Measurements from ENCODE around the gene COL8A2.
A peak's percentile ranks its signal among the peaks of the same experiment; 100 is the strongest.
"Not testable (repeated sequence)": the region's sequence is repeated elsewhere in the genome, so short reads cannot be mapped to it uniquely, and the experiment has no call there.

COL8A2 gene

DNA sequence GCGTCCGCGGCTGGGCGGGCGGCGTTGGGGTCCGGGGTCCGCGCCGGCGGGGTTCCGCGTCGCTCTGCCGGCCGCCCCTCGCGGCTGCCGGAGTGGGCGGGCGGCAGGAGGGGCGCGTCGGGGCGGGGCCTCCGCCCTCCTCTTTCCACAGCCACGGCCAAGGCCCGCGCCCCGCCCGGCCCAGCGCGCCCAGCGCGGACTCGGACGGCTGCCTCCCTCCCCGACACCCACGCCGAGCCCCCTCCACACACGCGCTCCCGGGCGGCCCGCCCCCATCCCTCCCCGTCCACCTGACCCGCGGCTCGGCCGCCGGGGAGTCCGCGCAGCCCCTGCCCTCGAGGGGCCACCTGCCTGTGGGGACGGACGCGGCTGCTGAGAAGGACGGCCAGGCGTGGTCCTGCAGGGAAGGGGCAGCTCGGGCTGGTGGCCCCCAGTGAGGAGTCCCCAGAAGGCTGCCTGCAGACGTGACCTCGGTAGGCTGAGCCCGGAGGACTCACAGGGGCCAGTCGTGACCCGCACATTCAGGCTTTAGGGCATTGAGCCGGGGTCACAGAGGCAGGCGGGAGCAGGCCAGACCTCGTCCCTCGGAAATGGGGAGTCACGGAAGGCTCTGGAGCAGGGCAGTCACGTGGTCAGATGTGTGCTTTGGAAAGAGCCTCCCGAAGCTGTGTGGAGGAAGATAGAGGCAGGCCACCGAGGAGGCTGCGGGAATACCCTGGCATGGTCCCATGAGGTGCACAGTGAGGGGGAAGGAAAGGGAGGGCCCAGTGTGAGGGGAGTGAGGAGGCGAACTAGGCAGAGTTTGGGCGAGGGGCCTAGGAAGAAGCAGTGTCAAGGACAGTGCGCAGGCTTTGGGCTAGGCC lies at the start of gene COL8A2:
TSS of gene COL8A2 (minus strand) at position 94 of the 863 bp plus-strand sequence. CDS start 24,980 bp downstream, outside the sequence.
- no peak for DNase-seq (ENCODE audit: low read depth in 1 of 2, low spot score in 1 of 2)

DNA sequence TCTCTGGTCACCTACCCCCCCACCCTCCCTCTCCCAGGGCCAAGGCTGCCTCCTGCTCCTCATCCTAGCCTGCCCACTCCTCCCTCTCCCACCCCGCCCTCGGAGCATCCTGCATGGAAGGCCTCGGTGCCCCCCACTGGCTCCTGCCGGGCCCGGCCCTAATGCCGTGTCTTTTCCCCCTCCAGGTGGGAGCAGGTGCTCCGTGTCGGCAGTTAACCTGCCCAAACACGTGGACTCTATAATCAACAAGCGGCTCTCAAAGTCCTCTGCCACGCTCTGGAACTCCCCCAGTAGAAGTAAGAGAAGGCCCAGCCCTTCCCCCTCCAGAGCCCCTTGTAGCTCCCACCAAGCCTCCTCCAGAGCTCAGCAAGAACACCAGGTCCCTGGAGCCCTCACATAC lies 49.7 kb upstream of the COL8A2 start:
- DNase-seq (ENCODE audit: low read depth in 1 of 2, low spot score in 1 of 2), result no peak

DNA sequence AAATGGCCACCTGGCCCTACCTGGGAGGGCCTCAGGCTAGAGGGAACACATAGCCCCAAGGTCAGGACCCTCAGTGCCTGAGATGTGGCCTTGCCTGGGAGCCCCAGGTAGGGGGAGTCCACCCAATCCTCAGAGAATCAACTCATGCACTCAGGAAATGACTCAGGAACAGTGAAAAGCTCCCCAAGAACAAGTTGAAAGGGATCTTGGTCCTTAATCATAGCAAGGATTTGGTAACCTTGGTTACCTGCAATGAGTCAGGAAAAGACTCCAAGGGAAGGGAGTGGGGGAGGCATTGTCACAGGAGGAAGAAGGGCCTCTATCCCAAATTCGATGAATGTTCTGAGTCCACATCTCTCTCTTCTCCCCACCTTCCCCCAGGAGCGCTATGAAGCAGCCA lies 48.0 kb upstream of the COL8A2 start:
- no peak for DNase-seq (ENCODE audit: low read depth in 1 of 2, low spot score in 1 of 2)

DNA sequence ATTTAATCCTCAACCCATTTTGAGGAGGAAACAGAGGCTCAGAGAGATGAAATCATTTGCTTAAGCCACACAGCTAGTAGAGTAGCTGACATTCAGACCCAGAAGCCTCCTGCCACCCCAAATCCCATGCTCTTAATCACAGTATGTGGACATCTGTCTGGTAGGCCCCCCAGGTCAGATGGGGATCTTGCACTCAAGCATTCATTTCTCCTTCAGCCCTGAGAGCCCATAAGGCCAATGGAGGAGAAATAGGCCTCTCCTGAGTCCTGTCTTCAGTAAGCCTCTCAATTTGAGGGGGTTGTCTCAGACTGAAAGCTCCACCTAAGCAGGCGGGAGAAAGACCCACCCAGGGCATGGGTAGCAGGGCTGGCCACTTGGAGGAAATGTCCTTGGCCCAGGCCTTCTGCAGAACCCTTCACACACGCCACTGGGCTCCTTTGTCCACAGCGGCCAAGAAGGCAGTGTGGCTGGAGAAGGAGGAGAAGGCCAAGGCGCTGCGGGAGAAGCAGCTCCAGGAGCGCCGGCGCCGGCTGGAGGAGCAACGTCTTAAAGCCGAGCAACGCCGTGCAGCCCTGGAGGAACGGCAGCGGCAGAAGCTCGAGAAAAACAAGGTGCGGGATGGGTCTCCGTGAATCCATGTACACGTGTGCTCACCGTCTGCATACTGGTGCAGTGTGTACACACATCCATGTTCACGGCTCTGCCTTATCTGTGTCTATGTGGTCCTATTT lies 47.2 kb upstream of the COL8A2 start:
- no peak for DNase-seq (ENCODE audit: low read depth in 1 of 2, low spot score in 1 of 2)

DNA sequence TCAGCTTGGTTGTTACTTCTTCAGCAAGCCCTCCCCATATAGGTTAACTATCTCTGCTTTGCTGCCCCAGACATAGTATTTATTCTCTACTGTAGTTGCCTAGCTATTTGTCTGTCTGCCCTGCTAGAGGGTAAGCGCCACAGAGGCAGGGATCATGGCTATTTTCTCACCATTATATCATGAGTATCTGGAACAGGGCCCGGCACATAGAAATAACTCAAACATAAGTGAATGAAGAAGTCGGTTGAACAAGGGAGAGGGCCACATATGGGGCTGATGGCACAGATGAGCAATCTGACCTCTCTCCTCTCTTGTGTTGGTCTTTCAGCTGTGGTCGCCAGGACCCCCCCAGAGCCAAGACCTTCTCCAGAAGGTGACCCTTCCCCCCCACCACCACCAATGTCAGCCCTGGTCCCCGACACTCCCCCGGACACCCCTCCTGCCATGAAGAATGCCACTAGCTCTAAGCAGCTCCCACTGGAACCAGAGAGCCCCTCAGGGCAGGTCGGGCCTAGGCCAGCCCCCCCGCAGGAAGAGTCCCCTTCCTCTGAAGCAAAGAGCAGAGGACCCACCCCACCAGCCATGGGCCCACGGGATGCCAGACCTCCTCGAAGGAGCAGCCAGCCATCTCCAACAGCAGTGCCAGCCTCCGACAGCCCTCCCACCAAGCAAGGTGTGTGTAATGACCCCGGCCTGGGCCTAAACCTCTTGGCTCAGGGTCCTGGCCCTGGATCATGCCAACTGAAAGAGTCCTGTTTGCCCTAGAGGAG lies 45.8 kb upstream of the COL8A2 start:
- DNase-seq (ENCODE audit: low read depth in 1 of 2, low spot score in 1 of 2), result no peak

DNA sequence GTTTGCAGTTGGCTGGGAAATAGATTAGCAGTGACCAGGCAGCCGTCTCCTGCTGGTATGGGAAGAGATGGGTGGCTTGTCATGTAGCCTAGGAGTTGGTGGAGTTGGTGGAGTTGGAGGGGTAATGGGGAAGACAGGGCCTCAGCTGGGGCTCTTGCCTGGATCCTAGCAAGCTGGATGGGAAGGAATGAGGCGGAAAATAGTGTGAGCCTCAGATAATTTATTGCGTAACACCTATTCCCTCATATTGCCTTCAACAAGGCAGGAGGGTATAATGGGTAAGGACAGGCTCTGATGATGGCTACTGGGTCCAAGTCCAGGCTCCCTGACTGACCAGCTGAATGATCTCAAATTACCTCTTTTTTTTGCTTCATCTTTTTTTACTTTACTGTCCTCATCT lies 43.5 kb upstream of the COL8A2 start:
- DNase-seq (ENCODE audit: low read depth in 1 of 2, low spot score in 1 of 2), result no peak

DNA sequence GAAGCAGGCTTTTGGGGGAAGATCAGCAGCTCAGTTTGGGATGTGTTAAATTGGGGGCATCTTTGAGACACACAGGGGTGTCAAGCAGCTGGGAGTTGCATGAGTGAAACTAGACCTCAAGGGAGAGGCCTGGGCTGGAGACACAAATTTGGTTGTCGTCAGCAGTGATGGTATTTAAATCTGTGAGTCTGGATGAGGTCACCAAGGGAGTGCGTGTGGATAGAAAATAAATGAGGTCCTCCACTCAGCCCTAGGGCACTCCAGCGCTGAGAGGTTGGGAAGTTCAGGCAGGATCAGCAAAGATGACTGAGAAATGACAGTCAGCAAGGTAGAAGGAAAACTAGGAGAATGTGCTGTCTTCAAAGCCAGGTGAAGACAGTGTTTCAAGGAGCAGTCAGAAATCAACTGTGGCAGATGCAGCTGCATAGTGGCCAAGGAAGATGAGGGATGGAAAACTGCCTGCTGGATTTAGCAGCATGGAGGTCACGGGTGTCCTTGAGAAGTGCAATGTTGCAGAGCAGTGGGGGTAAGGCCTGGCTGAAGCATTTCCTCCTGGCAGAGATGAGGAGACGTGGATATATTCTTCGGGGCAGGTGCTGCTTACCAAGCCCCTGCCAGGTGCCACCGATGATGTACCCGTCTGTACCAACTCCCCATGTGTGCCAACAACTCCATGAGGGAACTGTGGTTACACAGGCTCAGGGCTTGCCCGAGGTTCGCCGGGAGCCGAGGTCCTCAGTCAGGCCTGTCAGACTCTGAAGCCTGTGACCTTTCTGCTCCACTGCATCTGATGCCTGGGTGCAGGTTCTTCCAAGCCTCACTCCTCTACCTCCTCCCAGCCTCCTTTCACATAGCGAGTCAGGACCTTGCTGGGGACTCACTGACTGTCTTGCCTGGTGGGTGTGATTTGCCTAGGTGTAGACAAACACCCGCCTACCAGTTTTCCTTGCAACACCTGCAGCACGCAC lies 42.2 kb upstream of the COL8A2 start:
- no peak for DNase-seq (ENCODE audit: low read depth in 1 of 2, low spot score in 1 of 2)

DNA sequence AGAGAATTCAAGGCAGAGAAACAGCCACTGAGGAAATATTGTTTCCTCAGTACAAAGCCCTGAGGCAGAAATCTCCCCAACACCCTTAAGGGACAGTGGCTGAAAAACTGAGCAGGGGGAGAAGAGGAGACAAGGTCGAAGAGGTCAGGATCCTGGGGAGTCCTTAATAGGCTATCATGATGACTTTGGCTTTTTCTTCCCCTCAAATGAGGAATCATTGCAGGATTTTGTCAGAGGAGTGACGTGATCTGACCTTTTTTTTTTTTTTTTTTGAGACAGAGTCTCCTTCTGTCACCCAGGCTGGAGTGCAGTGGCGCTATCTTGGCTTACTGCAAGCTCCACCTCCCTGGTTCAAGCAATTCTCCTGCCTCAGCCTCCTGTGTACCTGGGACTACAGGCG lies 41.1 kb upstream of the COL8A2 start:
- DNase-seq (ENCODE audit: low read depth in 1 of 2, low spot score in 1 of 2), result no peak

DNA sequence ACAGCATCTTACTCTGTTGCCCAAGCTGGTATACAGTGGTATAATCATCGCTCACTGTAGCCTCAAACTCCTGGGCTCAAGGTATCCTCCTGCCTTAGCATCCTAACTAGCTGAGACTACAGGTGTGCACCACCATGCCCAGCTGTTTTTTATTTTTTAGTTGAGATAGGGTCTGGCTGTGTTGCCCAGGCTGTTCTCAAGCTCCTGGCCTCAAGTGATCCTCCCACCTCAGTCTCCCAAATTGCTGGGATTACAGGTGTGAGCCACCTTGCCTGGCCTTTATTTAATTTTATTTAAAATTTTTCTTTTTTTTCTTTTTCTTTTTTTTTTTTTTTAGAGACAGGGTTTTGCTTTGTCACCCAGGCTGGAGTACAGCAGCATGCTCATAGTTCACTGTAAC lies 40.1 kb upstream of the COL8A2 start:
- no peak for DNase-seq (ENCODE audit: low read depth in 1 of 2, low spot score in 1 of 2)

DNA sequence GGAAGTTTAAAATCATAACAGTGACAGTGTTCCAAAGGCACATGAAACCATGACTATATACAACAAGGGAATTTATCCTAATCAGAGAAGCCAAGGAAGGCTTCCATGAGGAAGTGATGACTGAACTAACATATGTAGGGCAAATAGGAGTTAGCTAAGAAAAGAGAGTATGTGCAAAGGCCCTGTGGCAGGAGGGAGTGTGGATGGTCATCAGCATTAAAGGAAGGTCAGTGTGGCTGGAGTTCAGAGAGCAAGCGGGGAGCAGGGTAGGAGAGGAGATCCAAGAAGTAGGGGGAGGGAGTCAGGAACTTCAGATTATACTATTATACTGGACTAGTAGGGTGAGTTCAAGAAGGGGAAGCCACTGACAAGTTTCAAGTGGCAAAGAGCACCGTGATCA lies 39.3 kb upstream of the COL8A2 start:
- no peak for DNase-seq (ENCODE audit: low read depth in 1 of 2, low spot score in 1 of 2)

DNA sequence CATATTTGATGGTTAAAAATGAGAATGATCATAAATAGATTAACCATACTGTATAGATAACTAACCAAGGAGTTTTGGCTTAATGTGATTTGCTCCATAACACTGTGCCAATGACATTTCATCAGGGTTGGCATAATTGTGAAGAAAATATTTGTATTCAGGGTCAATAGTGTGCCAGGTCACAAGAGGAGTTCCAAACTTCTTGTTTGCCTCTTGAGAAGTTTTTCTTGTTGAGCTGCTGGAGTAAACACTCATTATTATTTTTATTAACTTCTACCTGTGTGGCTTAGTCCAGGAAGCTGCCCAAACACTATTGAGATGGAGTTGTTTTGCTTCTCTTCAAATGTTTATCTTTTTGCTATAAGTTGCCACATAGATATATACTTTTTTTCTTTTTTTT lies 38.4 kb upstream of the COL8A2 start:
- DNase-seq (ENCODE audit: low read depth in 1 of 2, low spot score in 1 of 2), result no peak

DNA sequence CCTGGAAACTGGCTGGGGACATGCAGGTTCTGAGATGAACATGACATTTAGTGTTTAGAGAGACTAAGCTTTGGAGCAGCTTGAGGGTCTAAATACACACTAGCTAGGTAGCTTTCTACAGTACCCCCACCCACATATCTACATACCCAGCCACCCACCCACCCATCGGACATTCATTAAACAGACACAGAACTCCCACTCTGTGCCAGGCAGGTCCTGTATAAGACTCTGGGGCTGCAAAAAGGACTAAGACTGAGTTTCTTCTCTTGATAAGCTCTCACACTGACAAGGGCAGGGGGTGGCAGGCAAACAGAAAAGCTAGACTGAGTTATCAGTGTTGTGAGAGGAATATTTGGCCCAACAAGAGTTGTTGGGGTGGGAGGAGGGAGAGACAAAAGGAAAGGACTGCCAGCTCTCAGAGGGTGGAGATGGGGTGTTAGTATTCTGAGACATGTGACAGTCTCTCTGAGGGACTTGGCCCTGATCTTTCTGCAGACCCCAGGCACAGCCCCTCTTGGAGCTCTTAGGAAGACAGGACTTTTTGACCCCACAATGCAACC lies 37.7 kb upstream of the COL8A2 start:
- no peak for DNase-seq (ENCODE audit: low read depth in 1 of 2, low spot score in 1 of 2)

DNA sequence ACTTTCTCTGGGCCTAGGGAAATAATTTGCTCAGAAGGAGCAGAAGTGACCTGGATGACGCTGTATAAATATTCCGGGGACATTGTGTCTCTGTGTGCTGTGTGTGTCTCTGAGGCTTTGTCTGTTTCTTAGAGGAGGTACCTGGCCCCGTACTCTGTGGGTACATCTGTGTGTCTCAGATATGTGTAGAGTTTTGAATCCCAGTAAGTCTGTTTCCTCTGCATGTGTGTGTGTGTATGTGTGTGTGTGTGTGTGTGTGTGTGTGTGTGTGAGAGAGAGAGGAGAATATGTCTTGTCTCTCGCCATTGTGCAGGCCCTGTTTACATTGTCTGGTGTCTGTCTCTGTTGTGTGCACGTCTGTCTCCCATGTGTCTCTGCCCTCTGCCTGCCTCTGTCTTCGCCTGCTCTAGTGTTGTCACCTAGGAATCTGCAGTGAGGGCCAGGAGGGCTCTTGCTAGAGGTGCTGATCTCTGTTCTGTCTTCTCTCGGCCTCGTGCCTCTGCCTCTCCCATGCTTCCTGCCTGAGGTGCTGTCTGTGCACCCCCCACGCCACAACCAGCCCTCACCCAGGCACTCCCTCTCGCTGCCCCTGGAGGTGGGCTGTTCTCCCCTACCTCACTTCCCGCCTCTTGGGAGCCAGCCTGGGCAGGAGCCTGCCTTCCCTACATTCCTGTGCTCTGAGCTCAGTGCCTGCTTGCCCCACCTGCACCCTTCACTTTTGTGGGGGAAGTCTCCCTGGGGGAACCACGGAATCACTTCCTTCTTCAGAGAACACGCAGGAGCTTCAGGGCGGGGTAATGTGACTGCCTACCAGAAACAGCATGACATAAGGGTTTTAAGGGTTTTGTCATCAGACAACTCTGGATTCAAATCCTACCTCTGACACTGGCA lies 36.9 kb upstream of the COL8A2 start:
- no peak for DNase-seq (ENCODE audit: low read depth in 1 of 2, low spot score in 1 of 2)

DNA sequence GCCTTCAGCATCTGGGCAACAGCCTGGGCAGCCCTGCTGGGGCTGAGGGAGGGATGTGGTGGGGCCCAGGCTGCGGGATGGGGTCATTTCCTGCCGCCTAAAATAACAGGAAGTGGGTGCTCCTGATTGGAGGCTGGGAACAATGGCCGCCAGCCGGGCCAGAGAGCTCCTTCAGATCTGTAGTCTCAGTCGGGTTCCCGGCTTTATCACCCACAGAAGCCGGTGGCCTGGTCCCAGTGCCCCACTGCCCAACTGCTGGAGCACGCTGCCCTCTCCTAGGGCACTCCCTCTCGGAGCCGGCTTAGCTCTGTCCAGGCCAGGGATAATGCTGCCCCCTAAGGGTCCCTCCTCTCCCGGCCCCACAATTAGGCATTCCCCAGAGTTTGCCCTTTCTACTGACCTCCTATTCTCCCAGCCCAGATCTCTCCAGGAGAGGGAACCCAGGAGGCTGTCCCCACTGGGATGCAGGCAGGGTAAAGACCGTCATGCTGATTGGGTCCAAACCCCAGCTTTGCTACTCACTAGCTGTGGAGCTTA lies 36.0 kb upstream of the COL8A2 start:
- DNase-seq (ENCODE audit: low read depth in 1 of 2, low spot score in 1 of 2), result peak in 1 of 2 donors; percentile 23

DNA sequence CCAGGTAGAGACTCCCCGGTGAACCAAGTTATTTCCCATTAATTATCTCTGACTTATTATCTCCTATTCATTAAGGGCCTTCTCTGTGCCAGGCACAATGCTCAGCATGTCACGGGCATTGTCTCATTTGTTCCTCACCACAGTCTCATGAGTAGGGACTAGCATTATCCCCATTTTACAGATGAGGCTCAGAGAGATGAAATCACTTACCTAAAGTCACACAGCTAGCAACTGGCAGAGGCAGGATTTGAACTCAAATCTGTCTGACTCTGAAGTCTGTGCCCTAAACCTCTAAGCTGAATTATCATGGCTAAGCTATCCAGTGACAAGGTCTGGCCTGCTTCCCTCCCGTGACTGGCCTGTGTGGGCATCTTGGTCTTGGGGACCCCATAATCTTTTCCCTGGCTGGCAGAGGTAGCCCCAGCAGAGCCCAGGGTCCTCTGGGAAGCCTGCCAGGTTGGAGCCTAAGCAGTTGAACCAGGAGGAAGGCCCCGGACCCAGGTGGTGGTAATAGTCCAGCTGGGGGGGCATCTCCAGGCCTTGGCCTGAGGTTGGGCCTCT lies 35.4 kb upstream of the COL8A2 start:
- DNase-seq (ENCODE audit: low read depth in 1 of 2, low spot score in 1 of 2), result no peak

DNA sequence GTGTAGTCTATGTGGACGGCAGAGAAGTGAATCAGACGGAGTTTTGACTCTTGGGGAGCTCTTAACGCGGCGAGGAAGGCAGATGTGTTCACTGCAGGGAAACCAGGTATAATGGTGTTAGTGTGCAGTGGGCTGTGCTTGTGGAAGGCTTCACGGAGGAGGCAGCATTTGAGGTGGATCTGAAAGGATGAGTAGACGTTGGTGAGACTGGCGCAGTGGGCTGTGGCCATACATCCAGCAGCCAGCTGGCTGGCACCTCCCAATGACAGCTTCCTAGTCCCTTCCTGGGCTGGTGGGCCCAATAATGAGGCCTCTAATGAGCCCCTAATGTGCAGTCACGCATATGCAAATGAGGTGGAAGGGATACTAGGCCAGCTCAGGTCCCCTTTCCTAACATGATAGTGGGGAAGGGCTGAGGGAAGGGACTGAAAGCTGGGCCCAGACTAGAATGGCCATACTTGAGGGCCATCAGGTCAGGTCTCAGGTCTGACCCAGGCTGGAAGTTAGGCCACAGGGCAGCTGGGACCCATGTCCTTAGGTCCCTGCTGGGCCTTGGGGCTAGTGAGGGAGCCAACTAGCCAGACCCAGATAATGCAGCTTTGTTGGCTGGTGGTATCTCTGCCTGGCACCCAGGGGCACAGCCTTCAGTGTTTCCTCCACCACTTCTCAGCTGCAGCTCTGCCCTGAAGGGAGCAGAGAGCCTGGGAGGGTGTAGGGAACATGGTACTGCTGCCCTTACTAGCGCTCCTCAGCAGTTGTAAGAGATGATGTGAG lies 34.8 kb upstream of the COL8A2 start:
- DNase-seq (ENCODE audit: low read depth in 1 of 2, low spot score in 1 of 2), result no peak

DNA sequence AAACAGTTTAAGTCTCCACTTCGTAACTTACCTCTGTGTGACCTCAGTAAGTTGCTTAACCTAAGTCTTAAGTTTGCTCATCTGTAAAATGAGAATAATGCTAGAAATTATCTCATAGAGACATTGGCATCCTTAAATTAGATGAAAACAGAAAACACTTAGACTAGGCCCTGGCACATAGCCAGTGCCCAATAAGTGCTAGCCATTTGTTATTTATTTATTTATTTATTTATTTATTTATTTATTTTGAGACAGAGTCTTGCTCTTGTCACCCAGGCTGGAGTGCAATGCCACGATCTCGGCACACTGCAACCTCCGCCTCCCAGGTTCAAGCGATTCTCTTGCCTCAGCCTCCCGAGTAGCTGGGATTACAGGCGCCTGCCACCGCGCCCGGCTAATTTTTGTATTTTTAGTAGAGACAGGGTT lies 33.8 kb upstream of the COL8A2 start:
- DNase-seq (ENCODE audit: low read depth in 1 of 2, low spot score in 1 of 2), result not testable (repeated sequence)

Measured in stimulated activated CD4-positive, alpha-beta T cell treated with anti-CD3 and anti-CD28 coated beads, Interleukin-15, amount 100 ng/mL, for 1 hour (primary cell).